ENCODE results near the gene OSGEPL1.
A peak's percentile ranks its signal among the peaks of the same experiment; 100 is the strongest.

Gene OSGEPL1

DNA sequence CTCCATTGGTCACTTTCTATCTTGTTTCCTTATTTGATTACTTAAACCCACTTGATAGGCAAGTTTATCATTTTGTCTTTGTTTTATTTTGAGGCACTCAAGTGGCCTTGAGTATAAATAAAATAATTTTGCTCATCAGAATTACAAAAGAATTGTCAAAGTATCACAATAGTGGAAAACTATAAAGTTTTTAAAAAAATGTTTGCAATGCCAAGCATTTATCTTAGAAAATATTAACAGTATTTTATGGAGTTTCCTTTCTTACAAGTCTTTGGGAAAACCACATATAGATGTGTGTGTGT lies 36.4 kb upstream of the OSGEPL1 start:
- TF ChIP-seq EZH2phosphoT487 (IDR thresholded peaks at IDR 0.05; ENCODE audit: low read depth) = no peak
- TF ChIP-seq, protein P1, sequence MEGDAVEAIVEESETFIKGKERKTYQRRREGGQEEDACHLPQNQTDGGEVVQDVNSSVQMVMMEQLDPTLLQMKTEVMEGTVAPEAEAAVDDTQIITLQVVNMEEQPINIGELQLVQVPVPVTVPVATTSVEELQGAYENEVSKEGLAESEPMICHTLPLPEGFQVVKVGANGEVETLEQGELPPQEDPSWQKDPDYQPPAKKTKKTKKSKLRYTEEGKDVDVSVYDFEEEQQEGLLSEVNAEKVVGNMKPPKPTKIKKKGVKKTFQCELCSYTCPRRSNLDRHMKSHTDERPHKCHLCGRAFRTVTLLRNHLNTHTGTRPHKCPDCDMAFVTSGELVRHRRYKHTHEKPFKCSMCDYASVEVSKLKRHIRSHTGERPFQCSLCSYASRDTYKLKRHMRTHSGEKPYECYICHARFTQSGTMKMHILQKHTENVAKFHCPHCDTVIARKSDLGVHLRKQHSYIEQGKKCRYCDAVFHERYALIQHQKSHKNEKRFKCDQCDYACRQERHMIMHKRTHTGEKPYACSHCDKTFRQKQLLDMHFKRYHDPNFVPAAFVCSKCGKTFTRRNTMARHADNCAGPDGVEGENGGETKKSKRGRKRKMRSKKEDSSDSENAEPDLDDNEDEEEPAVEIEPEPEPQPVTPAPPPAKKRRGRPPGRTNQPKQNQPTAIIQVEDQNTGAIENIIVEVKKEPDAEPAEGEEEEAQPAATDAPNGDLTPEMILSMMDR (IDR thresholded peaks at IDR 0.05; ENCODE audit: low read depth, low read length) = no peak
- Histone ChIP-seq H3K9ac (ENCODE audit: low read length) (no peak overlapping the region), H3K36me3 (replicated peaks; ENCODE audit: low read depth, low read length) (peaks cover 38% of the 10 kb centered on the region), H3K79me2 (ENCODE audit: low read length) (peaks cover 13% of the 10 kb centered on the region; the same call in 1 of the 2 replicates), H3K4me3 (ENCODE audit: low read length) (no peak overlapping the region), H3K27me3 (ENCODE audit: low read depth, low read length) (no peaks in the 10 kb centered on the region), H2AFZ (ENCODE audit: low read depth, low read length) (no peak overlapping the region), H3K9me3 (ENCODE audit: insufficient read depth, low read length) (no peaks in the 10 kb centered on the region), H3K27ac (ENCODE audit: low read length) (no peak overlapping the region), H4K20me1 (ENCODE audit: insufficient read depth, low read length) (peaks cover 5% of the 10 kb centered on the region; the same call in 1 of the 2 replicates), H3K4me2 (ENCODE audit: low read length) (no peak overlapping the region), H3K4me1 (ENCODE audit: low read length) (peaks cover 3% of the 10 kb centered on the region)

DNA sequence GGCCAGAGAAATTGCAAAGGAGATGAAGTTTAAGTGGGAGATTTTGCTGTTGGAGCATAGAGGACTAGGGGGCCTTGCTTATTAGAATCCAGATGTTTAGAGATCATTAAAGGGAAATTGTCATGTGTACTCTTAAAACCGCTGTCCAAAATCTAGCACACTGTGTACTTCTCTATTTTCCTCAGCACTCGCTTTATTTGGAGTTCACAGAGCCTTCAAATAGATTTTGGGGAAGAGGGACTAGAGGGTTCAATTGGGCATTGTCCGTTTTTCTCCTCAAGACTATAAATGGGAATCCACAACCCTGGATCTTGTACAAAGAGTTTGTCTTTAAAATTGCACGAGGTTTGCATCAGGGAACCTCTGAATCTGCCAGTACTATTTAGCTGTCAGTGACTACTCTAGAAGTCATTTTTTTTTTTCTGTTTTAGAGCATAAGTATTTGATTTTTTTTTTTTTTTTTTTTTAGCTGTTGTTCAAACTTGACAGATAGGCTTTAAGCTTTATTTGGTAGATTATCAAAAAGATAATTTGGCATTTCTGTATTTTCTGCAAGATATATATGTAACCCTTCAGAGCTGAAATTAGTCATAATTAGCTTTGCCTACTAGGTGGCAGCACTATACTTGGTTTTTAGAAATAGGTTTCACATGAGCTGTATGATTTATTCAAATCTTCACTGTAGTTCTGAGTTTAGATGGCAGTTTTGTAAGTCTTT lies 35.9 kb upstream of the OSGEPL1 start:
- H3K9ac ChIP-seq (ENCODE audit: low read length) = no peak overlapping the region
- peaks cover 5% of the 10 kb centered on the region; the same call in 1 of the 2 replicates for H4K20me1 ChIP-seq (ENCODE audit: insufficient read depth, low read length)
- peaks cover 38% of the 10 kb centered on the region for H3K36me3 ChIP-seq (replicated peaks; ENCODE audit: low read depth, low read length)
- peaks cover 3% of the 10 kb centered on the region for H3K4me1 ChIP-seq (ENCODE audit: low read length)
- H3K9me3 ChIP-seq (ENCODE audit: insufficient read depth, low read length) = no peaks in the 10 kb centered on the region
- H3K79me2 ChIP-seq (ENCODE audit: low read length) = peaks cover 13% of the 10 kb centered on the region; the same call in 1 of the 2 replicates
- H3K27ac ChIP-seq (ENCODE audit: low read length) = no peak overlapping the region
- H3K4me2 ChIP-seq (ENCODE audit: low read length) = no peak overlapping the region
- TF ChIP-seq EZH2phosphoT487 (IDR thresholded peaks at IDR 0.05; ENCODE audit: low read depth) = no peak
- TF ChIP-seq, protein P1 (IDR thresholded peaks at IDR 0.05; ENCODE audit: low read depth, low read length) = peak; percentile 68
- no peak overlapping the region for H2AFZ ChIP-seq (ENCODE audit: low read depth, low read length)
- H3K27me3 ChIP-seq (ENCODE audit: low read depth, low read length) = no peaks in the 10 kb centered on the region
- H3K4me3 ChIP-seq (ENCODE audit: low read length) = no peak overlapping the region

DNA sequence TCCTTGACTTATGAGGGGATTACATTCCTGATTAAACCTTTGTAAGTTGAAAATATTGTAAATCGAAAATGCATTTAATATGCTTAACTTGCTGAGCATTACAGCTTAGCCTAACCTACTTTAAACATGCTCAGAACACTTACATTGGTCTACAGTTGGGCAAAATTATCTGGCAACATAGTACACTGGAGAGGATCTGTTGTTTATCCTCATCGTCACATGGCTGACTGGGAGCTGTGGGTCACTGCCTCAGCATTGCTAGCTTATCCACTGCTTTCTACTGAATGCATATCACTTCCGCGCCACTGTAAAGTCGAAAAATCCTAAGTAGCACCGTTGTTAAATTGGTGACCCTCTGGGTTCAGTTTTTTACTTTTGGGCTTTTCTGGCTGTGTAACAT lies 35.3 kb upstream of the OSGEPL1 start:
- Histone ChIP-seq H3K4me3 (ENCODE audit: low read length) (no peak overlapping the region), H3K4me2 (ENCODE audit: low read length) (no peak overlapping the region), H3K27me3 (ENCODE audit: low read depth, low read length) (no peaks in the 10 kb centered on the region), H3K9me3 (ENCODE audit: insufficient read depth, low read length) (no peaks in the 10 kb centered on the region), H3K27ac (ENCODE audit: low read length) (no peak overlapping the region), H3K36me3 (replicated peaks; ENCODE audit: low read depth, low read length) (peaks cover 40% of the 10 kb centered on the region), H2AFZ (ENCODE audit: low read depth, low read length) (no peak overlapping the region), H4K20me1 (ENCODE audit: insufficient read depth, low read length) (peaks cover 5% of the 10 kb centered on the region; the same call in 1 of the 2 replicates), H3K4me1 (ENCODE audit: low read length) (peaks cover 3% of the 10 kb centered on the region), H3K79me2 (ENCODE audit: low read length) (peaks cover 13% of the 10 kb centered on the region; the same call in 1 of the 2 replicates), H3K9ac (ENCODE audit: low read length) (no peak overlapping the region)
- TF ChIP-seq, protein P1 (IDR thresholded peaks at IDR 0.05; ENCODE audit: low read depth, low read length) = no peak
- no peak for TF ChIP-seq EZH2phosphoT487 (IDR thresholded peaks at IDR 0.05; ENCODE audit: low read depth)

DNA sequence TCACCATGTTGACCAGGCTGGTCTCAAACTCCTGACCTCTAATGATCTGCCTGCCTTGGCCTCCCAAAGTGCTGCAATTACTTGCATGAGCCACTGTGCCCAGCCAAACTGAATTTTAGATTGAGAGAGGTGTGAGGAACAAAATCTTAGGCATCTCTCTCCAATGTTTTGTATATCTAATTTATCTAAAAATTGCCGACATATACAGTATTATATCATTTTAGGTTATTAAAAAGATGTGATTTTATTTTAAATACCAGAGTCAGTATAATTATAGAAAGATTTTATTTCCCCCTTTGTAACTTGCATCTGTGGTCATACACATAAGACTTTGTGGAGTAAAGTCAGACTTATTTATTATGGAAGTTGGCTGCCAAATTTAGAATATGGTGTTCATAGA lies 31.7 kb upstream of the OSGEPL1 start:
- Histone ChIP-seq H3K36me3 (replicated peaks; ENCODE audit: low read depth, low read length) (peaks cover 37% of the 10 kb centered on the region), H3K9me3 (ENCODE audit: insufficient read depth, low read length) (no peaks in the 10 kb centered on the region), H4K20me1 (ENCODE audit: insufficient read depth, low read length) (peaks cover 5% of the 10 kb centered on the region; the same call in 1 of the 2 replicates), H2AFZ (ENCODE audit: low read depth, low read length) (no peak overlapping the region), H3K9ac (ENCODE audit: low read length) (no peak overlapping the region), H3K4me2 (ENCODE audit: low read length) (no peak overlapping the region), H3K27ac (ENCODE audit: low read length) (no peak overlapping the region), H3K79me2 (ENCODE audit: low read length) (peaks cover 30% of the 10 kb centered on the region), H3K27me3 (ENCODE audit: low read depth, low read length) (no peaks in the 10 kb centered on the region), H3K4me3 (ENCODE audit: low read length) (no peak overlapping the region), H3K4me1 (ENCODE audit: low read length) (peaks cover 3% of the 10 kb centered on the region)
- TF ChIP-seq EZH2phosphoT487 (IDR thresholded peaks at IDR 0.05; ENCODE audit: low read depth) = no peak
- TF ChIP-seq, protein P1 (IDR thresholded peaks at IDR 0.05; ENCODE audit: low read depth, low read length) = no peak
